ENCODE measurements around the gene ARHGAP11A. TPM values are rescaled to one million over a fixed set of nuclear protein-coding genes. Genes with fewer than 3 reads are reported as not detected.

ARHGAP11A gene
- total and polyA plus RNA-seq, 9 of the 15 experiments (the other 6 are each of a cell fraction or from before 2014, with no cell fraction given), result 17.5 to 92.5 (median 61.1) TPM

- TF ChIP-seq ATF6 (CRISPR knock-in tag; IDR thresholded peaks at IDR 0.05), result no peak
- no peak for TF ChIP-seq FOXM1 (IDR thresholded peaks at IDR 0.05; ENCODE audit: low read depth)
- TF ChIP-seq FOXM1 (CRISPR knock-in tag; IDR thresholded peaks at IDR 0.05; ENCODE audit: low read depth), result no peak
- TF ChIP-seq REST (IDR thresholded peaks at IDR 0.05; ENCODE audit: borderline replicate concordance), result no peak
- no peak for TF ChIP-seq REST (CRISPR knock-in tag; IDR thresholded peaks at IDR 0.05; ENCODE audit: low read depth)
- TF ChIP-seq CBX3 (IDR thresholded peaks at IDR 0.05; ENCODE audit: borderline replicate concordance in 1 of 2, low read length in 2 of 2), result no peak
- no peak for TF ChIP-seq ETS2 (tag; IDR thresholded peaks at IDR 0.05; ENCODE audit: borderline replicate concordance, poor library complexity, severe bottlenecking)
- no peak for TF ChIP-seq FOXP1 (CRISPR knock-in tag; IDR thresholded peaks at IDR 0.05)
- 0 out of 2 replicates have a peak, but pooled peaks have one; percentile 84 for TF ChIP-seq THRAP3 (IDR thresholded peaks at IDR 0.05; ENCODE audit: borderline replicate concordance)
- TF ChIP-seq FOXK1 (CRISPR knock-in tag; IDR thresholded peaks at IDR 0.05; ENCODE audit: borderline replicate concordance), result no peak
- TF ChIP-seq BCOR (IDR thresholded peaks at IDR 0.05), result no peak
- TF ChIP-seq CHD1 (IDR thresholded peaks at IDR 0.05; ENCODE audit: low read length), result no peak
- TF ChIP-seq ZNF764 (CRISPR knock-in tag; IDR thresholded peaks at IDR 0.05; ENCODE audit: low read depth), result no peak
- TF ChIP-seq NFE2L1 (tag; IDR thresholded peaks at IDR 0.05; ENCODE audit: borderline replicate concordance, low read depth), result no peak
These were observed 26.3 kb downstream of the ARHGAP11A start, which contains the start of gene SCG5 (continued) for GRCh38 chr15:32641517-32642059.
